ENCODE measurements around the gene SPAG17.

SPAG17 gene

DNA sequence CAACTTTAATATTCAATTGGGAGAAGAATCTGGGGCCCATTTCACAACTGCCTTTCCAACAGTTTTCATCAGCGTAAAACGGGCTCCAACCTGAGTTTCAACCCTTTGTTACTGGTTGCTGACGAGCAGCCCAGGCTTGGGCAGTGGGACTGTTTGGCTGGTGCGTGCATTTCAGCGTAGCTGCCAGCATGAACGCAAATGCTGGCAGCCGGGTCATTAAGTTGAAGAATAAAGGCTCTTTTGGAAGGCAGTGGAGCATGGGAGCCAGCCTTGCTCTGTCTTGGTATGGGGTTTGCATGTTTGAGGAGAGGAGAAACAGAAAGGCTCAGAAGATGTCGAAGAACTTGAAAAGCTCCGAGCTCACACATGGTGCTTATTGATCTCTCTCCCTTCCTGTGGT lies 214.8 kb downstream of the SPAG17 start:
- no peak for DNase-seq (ENCODE audit: low spot score)
- TF ChIP-seq, protein P1, sequence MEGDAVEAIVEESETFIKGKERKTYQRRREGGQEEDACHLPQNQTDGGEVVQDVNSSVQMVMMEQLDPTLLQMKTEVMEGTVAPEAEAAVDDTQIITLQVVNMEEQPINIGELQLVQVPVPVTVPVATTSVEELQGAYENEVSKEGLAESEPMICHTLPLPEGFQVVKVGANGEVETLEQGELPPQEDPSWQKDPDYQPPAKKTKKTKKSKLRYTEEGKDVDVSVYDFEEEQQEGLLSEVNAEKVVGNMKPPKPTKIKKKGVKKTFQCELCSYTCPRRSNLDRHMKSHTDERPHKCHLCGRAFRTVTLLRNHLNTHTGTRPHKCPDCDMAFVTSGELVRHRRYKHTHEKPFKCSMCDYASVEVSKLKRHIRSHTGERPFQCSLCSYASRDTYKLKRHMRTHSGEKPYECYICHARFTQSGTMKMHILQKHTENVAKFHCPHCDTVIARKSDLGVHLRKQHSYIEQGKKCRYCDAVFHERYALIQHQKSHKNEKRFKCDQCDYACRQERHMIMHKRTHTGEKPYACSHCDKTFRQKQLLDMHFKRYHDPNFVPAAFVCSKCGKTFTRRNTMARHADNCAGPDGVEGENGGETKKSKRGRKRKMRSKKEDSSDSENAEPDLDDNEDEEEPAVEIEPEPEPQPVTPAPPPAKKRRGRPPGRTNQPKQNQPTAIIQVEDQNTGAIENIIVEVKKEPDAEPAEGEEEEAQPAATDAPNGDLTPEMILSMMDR (IDR thresholded peaks at IDR 0.05; ENCODE audit: extremely low read depth, missing control alignments) = no peak

DNA sequence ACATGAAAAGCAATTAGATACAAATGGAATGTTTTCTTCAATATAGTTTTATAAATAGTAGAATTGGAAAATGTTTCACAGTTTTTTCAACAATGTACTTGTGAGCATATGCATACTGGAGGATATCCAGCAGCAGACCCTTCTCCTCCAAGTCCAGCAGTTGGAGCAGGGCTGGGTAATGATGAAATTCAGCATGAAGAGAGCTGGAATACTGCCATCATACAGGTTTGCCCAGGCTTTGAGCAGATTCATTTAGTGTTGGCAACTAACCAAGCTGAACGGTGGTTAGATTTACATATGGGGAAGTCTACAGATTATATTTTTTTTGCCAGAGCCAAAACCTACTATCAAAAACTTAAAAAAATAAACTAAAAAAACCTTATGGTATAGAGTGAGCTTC lies 217.1 kb downstream of the SPAG17 start:
- TF ChIP-seq, protein P1 (IDR thresholded peaks at IDR 0.05; ENCODE audit: extremely low read depth, missing control alignments) = no peak
- no peak for DNase-seq (ENCODE audit: low spot score)

DNA sequence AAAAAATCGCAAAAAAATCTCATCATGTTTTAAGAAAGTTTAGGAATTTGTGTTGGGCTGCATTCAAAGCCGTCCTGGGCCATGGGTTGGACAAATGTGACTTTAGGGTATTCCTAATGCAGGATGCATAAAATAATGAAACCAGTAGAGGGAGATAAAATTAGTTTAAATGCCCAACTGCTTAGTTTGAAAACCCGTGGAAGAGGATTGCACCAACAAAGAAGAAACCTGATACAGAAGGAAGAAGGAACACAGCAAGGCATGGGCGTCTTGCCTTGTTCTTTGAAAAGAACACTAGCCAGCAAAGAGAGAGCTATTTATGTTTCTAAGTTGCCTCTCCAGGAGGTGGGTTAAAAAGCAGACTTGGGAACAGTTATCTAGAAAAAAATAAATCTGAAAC lies 217.6 kb downstream of the SPAG17 start:
- no peak for DNase-seq (ENCODE audit: low spot score)

DNA sequence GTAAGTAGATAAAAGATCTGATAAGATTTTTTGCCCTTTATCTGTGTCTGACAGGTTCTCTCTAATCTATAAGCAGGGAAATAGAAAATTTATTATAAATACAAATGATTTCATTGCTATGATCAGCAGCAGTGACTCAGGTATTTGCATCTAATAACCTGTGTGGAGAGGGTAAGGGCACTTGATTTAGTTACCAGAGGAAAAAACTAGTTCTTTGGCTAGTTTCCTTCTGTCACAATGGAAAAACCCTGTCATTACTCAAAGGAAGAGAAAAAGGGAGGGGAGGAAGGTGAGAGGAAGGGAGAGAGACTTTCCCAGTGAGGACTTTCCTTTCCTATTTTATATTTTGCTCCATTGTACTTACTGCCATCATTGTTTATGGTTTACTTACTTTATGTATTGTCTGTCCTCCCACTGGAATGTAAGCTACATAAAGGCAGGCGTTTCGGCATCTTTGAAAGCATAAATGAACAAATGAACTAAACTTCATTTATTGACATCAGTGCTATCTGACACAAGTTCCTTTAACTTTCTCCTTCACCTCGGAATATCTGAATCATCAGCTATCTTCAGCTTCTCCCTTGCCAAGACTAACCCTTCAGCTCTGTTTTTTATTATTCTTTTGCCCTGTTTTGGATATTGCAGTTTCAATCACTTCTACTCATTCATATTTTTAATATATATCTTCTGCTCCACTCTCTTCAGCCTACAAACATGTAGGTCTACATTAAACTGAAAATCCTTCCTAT lies 220.6 kb downstream of the SPAG17 start:
- DNase-seq (ENCODE audit: low spot score) = no peak
- TF ChIP-seq, protein P1 (IDR thresholded peaks at IDR 0.05; ENCODE audit: extremely low read depth, missing control alignments) = no peak

More for the DNA sequence above, 217.6 kb downstream of the SPAG17 start:
- TF ChIP-seq, protein P1 (IDR thresholded peaks at IDR 0.05; ENCODE audit: extremely low read depth, missing control alignments) = no peak

DNA sequence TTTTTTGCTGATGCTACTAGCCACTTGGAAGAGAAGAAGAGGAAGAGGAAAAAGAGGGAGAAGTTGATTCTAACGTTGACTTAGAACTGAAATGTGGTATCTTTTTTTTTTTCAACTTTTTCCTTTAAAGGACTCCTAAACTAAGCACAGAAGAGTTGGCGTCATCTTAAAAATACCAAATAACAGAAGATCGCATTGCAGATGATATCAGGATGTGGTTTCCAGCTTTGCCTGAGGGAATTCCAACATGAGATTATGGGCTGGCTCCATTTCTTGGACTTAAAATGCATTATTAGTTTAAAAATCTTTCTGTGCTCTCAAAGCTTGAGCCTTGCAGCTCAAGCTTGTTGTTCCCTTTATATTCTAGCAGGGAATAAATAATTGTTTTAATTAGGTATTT lies 225.7 kb downstream of the SPAG17 start:
- DNase-seq (ENCODE audit: low spot score) = no peak
- TF ChIP-seq, protein P1 (IDR thresholded peaks at IDR 0.05; ENCODE audit: extremely low read depth, missing control alignments) = no peak

DNA sequence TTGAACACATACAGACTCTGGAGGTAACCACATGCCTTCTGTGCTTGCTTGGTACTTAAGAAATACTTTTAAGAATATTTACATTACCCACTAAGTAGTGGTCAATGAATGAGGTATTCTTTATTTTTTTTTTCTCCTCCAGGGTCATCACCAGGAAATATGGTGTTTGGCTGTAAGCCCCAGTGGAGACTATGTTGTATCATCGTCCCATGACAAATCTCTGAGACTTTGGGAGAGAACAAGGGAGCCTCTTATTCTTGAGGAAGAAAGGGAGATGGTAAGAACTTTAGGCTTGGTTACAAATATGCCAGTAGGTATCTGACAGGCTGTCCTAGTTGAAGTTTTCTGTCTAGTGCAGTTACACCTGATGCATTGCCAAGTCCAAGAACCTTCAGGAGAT lies 232.6 kb downstream of the SPAG17 start:
- TF ChIP-seq, protein P1 (IDR thresholded peaks at IDR 0.05; ENCODE audit: extremely low read depth, missing control alignments) = no peak
- no peak for DNase-seq (ENCODE audit: low spot score)

DNA sequence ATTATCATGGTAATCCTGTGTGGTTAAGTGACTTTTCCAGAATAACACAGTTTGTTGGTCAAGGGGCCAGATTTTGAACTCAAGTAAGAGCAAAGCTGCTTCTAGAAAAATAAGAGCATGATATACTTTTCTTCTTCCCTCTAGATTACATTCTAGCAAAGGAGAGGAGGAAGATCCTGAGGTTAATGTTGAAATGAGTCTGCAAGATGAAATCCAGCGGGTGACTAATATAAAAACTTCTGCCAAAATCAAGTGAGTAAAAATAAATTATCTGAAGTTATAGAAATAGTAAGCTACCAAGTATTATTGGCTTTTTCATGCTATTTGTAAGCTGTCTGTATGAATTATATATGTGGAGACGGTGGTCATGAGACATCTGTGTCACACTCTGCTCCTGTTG lies 242.7 kb downstream of the SPAG17 start:
- TF ChIP-seq, protein P1 (IDR thresholded peaks at IDR 0.05; ENCODE audit: extremely low read depth, missing control alignments) = no peak
- DNase-seq (ENCODE audit: low spot score) = no peak
